Natural killer cell (primary cell): ENCODE results near the gene PITPNC1. TPM values are rescaled to one million over a fixed set of nuclear protein-coding genes. Genes with fewer than 3 reads are reported as not detected.

Source experiments
- ATAC-seq, 3 donors: fragments of 150-1000 bp in 2 of 3; fragments of 200-7000 bp in 1 of 3; cut with Tn5 transposase; 1 replicate in 1 of 3; 2 replicates in 2 of 3; pipeline ENCODE4 v1.10.0; 2021; ENCODE audit warnings: mild to moderate bottlenecking in 2 of 3, moderate library complexity in 2 of 3
- DNase-seq, 2 donors: peaks; one replicate each; pipeline versions ENCODE4 v3.0.0 to v3.0.0-alpha.2; 2013 to 2021; ENCODE audit warnings: mixed read lengths in 1 of 2
- H3K27ac ChIP-seq: one replicate; pipeline ENCODE4 v1.5.1; 2013; ENCODE audit warnings: mild to moderate bottlenecking, low read length
- H3K27me3 ChIP-seq: one replicate; pipeline ENCODE4 v1.6.1; 2013; ENCODE audit warnings: low read length; ENCODE audit not compliant: control insufficient read depth, insufficient read depth
- H3K36me3 ChIP-seq: one replicate; pipeline ENCODE4 v1.6.1; 2013; ENCODE audit warnings: low read length; ENCODE audit not compliant: control insufficient read depth, insufficient read depth
- H3K4me1 ChIP-seq: one replicate; pipeline ENCODE4 v1.6.1; 2013; ENCODE audit warnings: low read length; ENCODE audit not compliant: control insufficient read depth, insufficient read depth
- H3K4me3 ChIP-seq: one replicate; pipeline ENCODE4 v1.5.1; 2013; ENCODE audit warnings: low read length
- H3K9me3 ChIP-seq: one replicate; pipeline ENCODE4 v1.6.1; 2013; ENCODE audit warnings: low read length; ENCODE audit not compliant: control insufficient read depth, insufficient read depth
- H3K27ac Mint-ChIP-seq, 2 donors: one replicate each; pipeline ENCODE4 v1.8.0; 2022; ENCODE audit warnings: mild to moderate bottlenecking in 2 of 2, mixed read lengths in 2 of 2, moderate library complexity in 1 of 2
- H3K27me3 Mint-ChIP-seq, 2 donors: one replicate each; pipeline ENCODE4 v1.8.0; 2022; ENCODE audit warnings: low read depth in 2 of 2, mixed read lengths in 2 of 2
- H3K36me3 Mint-ChIP-seq: one replicate; pipeline ENCODE4 v1.8.0; 2022; ENCODE audit warnings: mixed read lengths
- H3K4me1 Mint-ChIP-seq, 2 donors: one replicate each; pipeline ENCODE4 v1.8.0; 2022; ENCODE audit warnings: mixed read lengths in 2 of 2
- H3K4me3 Mint-ChIP-seq: one replicate; pipeline ENCODE4 v1.8.0; 2022; ENCODE audit warnings: mild to moderate bottlenecking, moderate library complexity, mixed read lengths
- H3K9me3 Mint-ChIP-seq, 2 donors: one replicate each; pipeline ENCODE4 v1.8.0; 2022; ENCODE audit warnings: mixed read lengths in 2 of 2
- WGBS: methylation state at CpG from one replicate; pipeline ENCODE4 v1.1.7; 2013; ENCODE audit warnings: missing lambda C conversion rate; ENCODE audit not compliant: insufficient coverage; 5-methylcytosine and 5-hydroxymethylcytosine counted together
- intact Hi-C: fragments of 100-400 bp; cut with micrococcal nuclease; formaldehyde crosslinking; loops from one replicate; pipeline ENCODE4 v1.14.2; 2022
- total RNA-seq, 4 donors: library from RNA; stranded (reverse); fragments of 120-200 nt in 1 of 4; gene quantifications; one replicate each; pipeline versions ENCODE4 v1.2.3 to v1.2.4, GENCODE V29; 2013 to 2022
- TF ChIP-seq, protein P1 (sequence below): fragments of 200-600 bp; IDR thresholded peaks from one replicate; pipeline ENCODE4 v1.8.0; 2022; ENCODE audit warnings: antibody characterized with exemption

Gene PITPNC1
- total RNA-seq, 3 donors from 2014 or later (not counting 1 experiment from before 2014, with no cell fraction given): 150 to 185 (median 169) TPM

DNA sequence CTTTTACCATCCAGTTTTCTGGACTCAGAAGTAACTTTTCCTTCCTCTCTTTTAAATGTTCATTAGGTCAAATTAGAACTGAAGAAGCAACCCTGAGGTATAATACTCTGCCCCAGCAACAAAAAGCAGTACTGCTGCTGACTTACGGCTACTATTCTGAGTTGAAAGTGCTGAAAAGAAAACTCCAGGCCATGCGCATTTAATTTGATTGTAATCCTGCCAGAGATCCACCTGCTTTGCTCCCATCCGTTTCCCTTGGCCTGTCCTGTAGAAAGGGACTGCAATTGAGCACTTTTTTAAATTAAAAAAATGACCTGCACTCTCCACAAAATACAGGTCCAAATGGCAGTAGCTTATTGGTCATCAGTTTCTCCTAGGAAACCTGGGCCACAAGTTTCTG is 61.6 kb downstream of the PITPNC1 start:
- peak overlapping the region; percentile 88 to 95 for H3K27ac Mint-ChIP-seq
- TF ChIP-seq, protein P1, sequence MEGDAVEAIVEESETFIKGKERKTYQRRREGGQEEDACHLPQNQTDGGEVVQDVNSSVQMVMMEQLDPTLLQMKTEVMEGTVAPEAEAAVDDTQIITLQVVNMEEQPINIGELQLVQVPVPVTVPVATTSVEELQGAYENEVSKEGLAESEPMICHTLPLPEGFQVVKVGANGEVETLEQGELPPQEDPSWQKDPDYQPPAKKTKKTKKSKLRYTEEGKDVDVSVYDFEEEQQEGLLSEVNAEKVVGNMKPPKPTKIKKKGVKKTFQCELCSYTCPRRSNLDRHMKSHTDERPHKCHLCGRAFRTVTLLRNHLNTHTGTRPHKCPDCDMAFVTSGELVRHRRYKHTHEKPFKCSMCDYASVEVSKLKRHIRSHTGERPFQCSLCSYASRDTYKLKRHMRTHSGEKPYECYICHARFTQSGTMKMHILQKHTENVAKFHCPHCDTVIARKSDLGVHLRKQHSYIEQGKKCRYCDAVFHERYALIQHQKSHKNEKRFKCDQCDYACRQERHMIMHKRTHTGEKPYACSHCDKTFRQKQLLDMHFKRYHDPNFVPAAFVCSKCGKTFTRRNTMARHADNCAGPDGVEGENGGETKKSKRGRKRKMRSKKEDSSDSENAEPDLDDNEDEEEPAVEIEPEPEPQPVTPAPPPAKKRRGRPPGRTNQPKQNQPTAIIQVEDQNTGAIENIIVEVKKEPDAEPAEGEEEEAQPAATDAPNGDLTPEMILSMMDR: no peak
- H3K36me3 ChIP-seq: no peaks in the 10 kb centered on the region
- 95% methylated on average over 3 of the region's 3 CpGs for WGBS
- H3K4me1 Mint-ChIP-seq: peaks cover 75 to 80% of the 10 kb centered on the region in 2 donors
- ATAC-seq: no peak
- intact Hi-C loops: no loop called here
- no peaks in the 10 kb centered on the region for H3K27me3 ChIP-seq
- no peaks in the 10 kb centered on the region for H3K9me3 ChIP-seq
- peak overlapping the region; percentile 19 for H3K27ac ChIP-seq
- H3K36me3 Mint-ChIP-seq: no peaks in the 10 kb centered on the region
- no peak overlapping the region for H3K4me3 ChIP-seq
- H3K4me1 ChIP-seq: peaks cover 88% of the 10 kb centered on the region
- no peaks in the 10 kb centered on the region for H3K9me3 Mint-ChIP-seq
- H3K4me3 Mint-ChIP-seq: no peak overlapping the region
- no peaks in the 10 kb centered on the region for H3K27me3 Mint-ChIP-seq
- no peak for DNase-seq

GRCh38 chr17:67439269-67439668 is 62.2 kb downstream of the PITPNC1 start:
- H3K27ac Mint-ChIP-seq: peak overlapping the region; percentile 88 to 95
- no peak overlapping the region for H3K27ac ChIP-seq
- no peaks in the 10 kb centered on the region for H3K27me3 Mint-ChIP-seq
- peaks cover 82% of the 10 kb centered on the region for H3K4me1 ChIP-seq
- intact Hi-C loops: no loop called here
- no peaks in the 10 kb centered on the region for H3K36me3 Mint-ChIP-seq
- WGBS: no CpG with 5 or more reads among the region's 2 CpGs
- H3K4me3 ChIP-seq: no peak overlapping the region
- H3K9me3 Mint-ChIP-seq: no peaks in the 10 kb centered on the region
- no peaks in the 10 kb centered on the region for H3K36me3 ChIP-seq
- DNase-seq (no peak), ATAC-seq (no peak)
- TF ChIP-seq, protein P1: no peak
- H3K4me1 Mint-ChIP-seq: peaks cover 71 to 79% of the 10 kb centered on the region in 2 donors
- no peaks in the 10 kb centered on the region for H3K9me3 ChIP-seq
- no peak overlapping the region for H3K4me3 Mint-ChIP-seq
- no peaks in the 10 kb centered on the region for H3K27me3 ChIP-seq

DNA sequence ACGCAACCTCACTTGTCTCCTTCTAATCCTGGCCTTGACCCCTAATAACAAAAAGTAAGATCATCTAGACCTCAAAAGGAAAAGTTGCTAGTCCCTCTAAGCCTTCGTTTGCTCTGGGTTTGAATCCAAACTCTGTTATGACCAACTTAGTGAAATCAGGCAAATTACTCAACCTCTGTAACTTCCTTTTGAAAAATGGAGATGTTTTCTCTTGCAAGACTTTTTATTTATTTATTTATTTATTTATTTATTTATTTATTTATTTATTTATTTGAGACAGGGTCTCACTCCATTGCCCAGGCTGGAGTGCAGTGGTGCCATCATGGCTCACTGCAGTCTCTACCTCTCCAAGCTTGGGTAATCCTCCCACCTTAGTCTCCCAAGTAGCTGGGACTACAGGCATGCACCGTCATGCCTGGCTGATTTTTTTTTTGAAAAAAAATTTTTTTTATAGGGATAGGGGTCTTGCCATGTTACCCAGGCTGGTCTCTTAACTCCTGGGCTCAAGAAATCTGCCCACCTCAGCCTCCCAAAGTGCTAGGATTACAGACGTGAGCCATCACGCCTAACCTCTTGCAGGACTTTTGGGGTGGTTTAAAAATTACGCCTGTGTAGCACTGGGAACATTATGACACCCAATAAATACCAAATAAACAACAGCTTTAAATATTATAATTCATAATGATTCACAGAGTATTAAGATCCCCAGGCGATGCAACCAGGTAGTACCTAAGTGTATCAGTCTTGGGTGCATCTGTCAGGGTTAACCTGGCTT is 63.4 kb downstream of the PITPNC1 start:
- Histone ChIP-seq H3K27me3 (no peaks in the 10 kb centered on the region), H3K9me3 (no peaks in the 10 kb centered on the region), H3K27ac (peak overlapping the region; percentile 81), H3K4me3 (no peak overlapping the region), H3K4me1 (peaks cover 70% of the 10 kb centered on the region), H3K36me3 (no peaks in the 10 kb centered on the region)
- Mint-ChIP-seq H3K27ac (peak overlapping the region; percentile 88 to 95), H3K27me3 (no peaks in the 10 kb centered on the region), H3K36me3 (no peaks in the 10 kb centered on the region), H3K4me3 (peak overlapping the region; percentile 73), H3K9me3 (no peaks in the 10 kb centered on the region), H3K4me1 (peaks cover 71 to 80% of the 10 kb centered on the region in 2 donors)
- no peak for DNase-seq
- intact Hi-C loops: loop anchor here (1.0 kb wide), 1 partner anchor 10 kb away; no protein-coding TSS in a partner anchor
- WGBS: 39% methylated on average over 6 of the region's 7 CpGs
- peak in 1 of 3 donors; percentile 13 for ATAC-seq
- TF ChIP-seq, protein P1: no peak
